Loucy (cell line): Measurements from ENCODE around the gene LHFPL6.

Experiments
- CTCF ChIP-seq: fragments of 200-600 bp; sonication (generic); conservative IDR thresholded peaks from 2 replicates; pipeline ENCODE4 v1.5.1; 2014; ENCODE audit warnings: mild to moderate bottlenecking, antibody characterized with exemption, low read length
- EZH2phosphoT487 ChIP-seq: fragments of 200-600 bp; IDR thresholded peaks from 2 replicates; pipeline ENCODE4 v1.6.1; 2018; ENCODE audit warnings: antibody characterized with exemption, mild to moderate bottlenecking, moderate library complexity, borderline replicate concordance

- TF ChIP-seq CTCF (no peak), EZH2phosphoT487 (no peak)
Observed at GRCh38 chr13:39452417-39452816, 150.6 kb downstream of the LHFPL6 start.
